HG03097 (cell line): ENCODE measurements around the gene PIK3C3.
"Not testable (repeated sequence)": the region's sequence is repeated elsewhere in the genome, so short reads cannot be mapped to it uniquely, and the experiment has no call there.

ENCODE experiments used
- ATAC-seq: cut with Tn5 transposase; IDR thresholded peaks from one replicate; pipeline ENCODE4 v1.9.1; 2021; ENCODE audit not compliant: unreplicated experiment, low FRiP score

PIK3C3 gene

DNA sequence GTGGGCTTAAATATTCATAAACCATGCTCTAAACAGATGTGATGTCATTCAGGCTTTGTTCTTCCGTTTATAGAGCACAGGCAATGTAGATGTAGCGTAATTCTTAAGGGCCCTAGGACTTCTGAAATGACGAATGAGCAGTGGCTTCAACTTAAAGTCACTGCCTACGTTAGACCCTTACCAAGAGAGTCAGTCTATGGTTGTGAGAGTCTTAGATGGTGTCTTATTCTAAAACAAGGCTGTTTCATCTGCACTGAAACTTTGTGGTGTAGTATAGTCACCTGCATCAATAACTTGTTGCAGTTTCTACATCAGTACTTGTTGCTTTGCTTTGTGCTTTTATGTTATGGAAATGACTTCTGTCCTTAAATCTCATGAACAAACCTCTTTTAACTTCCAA, 56.0 kb downstream of the PIK3C3 start:
- ATAC-seq, result peak; percentile 99

DNA sequence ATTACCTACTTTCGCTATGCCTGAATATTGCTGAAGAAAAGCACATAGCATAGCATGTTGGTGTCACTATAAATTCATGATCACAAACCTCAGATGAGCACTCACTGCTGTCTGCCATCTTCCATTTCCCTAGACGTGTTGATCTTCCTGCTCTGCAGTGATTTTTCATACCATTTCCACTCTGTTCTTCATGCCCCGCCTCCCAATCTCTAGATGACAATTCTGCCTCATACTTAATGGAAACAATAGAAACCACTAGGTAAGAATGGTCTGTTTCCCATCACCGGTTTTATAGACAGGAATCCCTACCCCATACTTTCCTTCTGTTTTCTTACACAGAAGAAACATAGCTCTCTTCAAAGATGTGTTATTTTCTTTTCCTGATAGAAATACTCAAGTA, 63.8 kb downstream of the PIK3C3 start:
- ATAC-seq, result no peak

DNA sequence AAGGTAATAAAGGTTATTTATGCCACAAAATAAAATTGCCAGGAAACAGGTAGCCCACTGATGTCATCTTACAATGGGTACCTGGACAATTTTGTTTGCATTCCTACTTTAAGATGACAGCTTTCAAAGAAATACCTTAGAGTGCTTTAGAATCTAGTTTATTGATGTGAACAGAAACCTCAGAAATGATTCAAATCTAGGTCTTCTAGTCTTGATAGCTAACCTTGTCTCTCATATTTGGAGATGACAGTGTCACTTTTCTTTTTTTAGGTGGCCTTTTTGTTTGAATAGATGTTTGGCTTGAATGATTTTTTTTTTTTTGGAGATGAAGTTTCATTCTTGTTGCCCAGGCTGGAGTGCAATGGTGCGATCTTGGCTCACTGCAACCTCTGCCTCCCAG, 69.1 kb downstream of the PIK3C3 start:
- ATAC-seq, result no peak

DNA sequence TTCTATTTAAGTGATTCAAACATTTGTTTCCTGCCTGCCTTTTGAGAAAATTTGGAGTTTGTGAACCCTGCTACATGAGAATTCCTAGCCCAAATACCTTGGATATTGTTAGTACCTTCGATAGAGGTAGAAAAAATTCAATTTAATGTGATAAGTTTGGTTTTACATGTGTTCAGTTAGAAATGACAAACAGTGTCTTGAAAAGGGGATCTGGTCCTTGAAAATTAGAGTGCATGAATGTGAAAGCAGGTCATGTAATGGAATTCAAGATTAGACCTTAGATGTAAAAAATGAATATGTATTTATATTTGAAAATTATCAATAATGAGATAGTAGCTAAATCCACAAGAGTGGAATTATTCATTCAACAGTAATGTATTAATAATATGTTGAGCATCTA, 70.5 kb downstream of the PIK3C3 start:
- peak; percentile 1 for ATAC-seq

DNA sequence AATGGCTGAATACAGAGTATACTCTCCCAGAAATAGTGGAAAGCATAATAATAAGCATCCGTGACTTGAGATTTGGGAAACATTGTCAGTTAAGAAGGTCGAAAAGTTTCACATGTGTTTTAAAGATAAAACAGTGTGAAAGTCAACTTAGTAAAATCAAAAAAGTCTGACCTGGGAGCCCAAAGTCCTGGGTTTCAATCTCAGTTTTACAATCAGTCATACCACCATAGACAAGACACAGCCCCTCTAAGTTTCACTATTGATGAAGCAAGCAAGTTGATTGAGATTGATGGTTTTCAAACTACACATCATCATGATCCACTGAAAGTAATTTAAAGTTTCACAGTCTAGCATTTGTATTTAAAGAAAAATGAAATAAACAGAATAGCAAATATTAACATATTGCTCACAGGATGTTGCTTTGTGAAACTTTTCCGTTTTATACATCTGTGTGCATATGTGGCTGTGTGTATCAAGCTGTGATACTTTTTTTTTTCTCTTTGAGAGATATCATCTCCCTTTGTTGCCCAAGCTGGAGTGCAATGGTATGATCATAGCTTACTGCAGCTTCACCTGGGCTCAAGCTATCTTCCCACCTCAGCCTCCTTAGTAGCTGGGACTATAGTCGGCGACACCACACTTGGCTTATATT, 71.1 kb downstream of the PIK3C3 start:
- ATAC-seq, result peak; percentile 89

DNA sequence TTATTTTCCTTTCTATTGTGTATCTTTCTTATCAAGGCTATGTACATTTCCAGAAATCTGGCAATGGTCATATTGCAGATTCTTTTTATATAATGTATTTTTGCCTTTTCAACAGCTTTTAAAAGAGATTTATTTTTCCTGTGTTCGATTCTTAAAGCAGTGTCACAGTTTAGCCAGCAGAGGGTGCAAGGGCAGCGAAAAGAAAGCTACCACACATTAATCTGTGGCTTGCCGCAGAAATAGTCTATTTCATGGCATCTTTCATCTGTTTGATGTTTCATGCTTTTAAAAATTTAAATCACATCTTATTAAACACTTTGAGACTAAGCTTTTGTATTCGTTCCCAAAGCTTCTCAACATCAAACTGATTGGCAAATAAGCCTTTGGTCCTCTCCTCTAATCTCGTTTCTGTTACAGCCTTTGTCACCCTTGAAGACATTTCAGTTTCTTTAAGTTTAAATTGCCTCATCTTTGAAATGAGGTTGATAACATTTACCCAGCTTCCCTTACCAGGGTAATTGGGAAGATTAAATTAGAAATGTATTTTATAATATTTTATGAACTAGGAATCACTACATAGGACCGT, 73.3 kb downstream of the PIK3C3 start:
- no peak for ATAC-seq

DNA sequence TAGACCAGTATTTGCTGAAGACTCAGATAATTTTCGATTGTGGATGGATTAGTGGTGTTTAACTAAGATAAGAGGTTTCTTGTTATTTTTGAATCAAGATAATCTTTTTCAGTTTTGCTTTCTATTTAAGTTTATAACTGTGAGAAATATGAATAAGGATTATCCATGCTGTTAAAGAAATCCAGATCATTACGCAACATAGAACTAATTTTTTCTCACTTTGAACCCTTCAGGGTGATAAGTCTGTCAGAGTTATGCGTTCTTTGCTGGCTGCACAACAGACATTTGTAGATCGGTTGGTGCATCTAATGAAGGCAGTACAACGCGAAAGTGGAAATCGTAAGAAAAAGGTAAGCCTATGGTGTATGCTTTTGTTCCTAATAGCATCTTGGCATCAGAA, 74.1 kb downstream of the PIK3C3 start:
- no peak for ATAC-seq

DNA sequence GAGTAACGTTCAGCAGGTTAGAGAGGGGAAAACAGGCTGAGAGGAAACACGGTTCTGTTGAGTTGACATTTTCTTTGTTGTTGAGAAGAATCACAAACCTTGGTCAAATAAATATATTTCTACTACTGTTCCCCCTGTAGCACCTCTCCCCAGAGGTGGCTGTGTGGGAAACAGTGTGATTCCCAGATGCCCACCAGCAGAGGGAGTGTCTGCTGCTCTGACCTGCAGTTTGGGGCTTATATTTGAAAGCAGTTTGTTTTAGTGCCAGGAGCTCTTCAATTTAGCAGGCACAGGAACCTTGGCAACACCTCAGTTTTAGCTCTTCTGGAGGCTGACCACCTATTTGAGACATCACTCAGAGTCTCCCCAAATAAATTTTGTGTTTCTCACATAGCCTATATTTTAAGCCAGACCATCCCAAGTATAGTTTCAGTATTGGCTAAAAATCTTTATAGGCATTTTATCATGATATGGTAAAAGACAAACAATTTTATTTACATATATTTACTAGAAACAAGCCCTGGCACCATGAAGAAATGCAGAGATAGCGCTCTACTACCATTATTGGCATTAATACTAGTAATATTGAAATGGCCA, 75.7 kb downstream of the PIK3C3 start:
- ATAC-seq, result no peak

DNA sequence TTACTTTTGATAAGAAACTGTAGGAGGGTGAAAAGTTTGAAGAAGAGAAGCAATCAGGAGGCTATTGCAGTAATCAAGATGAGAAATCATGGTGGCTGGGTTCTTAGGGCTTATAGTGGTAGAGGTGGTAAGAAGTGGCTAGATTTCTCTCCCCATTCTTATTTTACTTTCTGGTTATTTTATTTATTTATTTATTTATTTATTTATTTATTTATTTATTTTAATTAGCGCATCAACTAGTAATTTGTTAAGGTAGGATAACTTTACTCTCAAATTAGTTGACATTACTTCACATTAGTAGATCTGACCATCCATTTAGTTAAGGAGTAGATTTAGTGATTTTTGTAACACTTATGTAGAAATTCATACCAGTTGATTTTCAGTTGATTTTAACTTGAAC, 77.4 kb downstream of the PIK3C3 start:
- ATAC-seq, result no peak

DNA sequence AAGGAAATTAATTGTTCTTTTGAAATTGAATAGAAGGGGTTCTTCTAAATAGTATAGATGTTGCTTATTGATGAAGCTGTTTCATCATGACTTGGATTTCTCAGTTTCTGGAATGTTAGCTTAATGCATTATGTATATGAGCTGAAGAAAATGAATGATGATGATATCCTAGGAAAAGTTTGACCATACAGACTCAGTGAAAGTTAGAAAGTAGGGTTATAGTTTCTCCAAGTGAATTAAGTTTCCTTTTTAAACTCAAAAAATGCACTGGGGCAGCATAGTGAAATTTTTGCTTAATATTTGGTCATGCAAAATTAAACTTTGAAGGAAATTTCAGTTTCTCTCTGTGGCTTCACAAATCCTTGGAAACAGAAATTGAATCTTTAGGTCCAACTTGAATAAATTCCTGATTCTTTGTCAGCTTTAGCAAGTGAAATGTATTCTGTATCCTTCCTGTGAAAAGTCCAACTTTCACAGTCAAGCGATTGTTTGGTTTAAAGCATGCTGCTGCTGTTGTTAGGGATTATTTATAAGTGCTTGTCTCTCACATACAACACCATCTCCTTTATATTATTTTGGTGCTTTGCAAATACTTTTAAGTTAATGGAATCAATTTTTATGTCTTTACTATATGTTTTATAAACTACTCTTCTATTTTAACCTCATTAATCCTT, 78.2 kb downstream of the PIK3C3 start:
- ATAC-seq, result no peak

DNA sequence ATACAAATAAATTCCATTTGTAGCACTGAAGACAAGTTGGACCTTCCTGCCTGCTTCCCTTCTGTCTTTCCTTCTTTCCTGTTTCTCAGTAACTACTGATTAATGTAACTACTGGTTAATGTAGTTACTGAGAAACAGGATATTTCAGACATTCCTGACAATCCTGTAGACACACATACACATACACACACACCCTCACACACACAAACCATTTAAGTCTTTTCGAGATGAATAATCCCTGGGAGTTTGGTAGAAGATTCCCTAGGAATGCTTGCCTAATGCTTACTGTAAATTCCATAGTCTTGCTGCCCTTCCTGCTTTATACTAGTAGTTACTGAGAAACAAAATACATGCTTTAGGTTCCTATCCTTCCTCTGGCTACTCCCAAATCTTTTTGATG, 83.9 kb downstream of the PIK3C3 start:
- ATAC-seq, result no peak

DNA sequence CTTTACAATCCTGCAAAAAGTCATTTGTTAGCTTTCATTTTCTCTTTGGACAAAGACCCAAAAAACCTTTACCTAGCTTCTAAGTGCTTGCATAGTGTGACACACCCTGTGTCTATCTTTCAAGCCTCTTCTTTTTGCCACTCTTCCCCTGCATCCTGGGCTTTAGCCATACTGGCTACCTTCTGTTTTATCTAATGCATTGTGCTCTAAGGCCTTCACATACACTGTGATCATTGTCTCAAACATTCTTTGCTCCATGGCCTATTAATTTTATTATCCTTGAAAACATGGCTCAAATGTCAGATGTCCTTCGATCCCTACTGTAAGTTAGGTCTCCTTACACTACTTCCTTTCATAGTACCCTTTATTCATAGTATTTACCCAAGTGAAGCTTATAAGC, 84.4 kb downstream of the PIK3C3 start:
- ATAC-seq, result no peak

DNA sequence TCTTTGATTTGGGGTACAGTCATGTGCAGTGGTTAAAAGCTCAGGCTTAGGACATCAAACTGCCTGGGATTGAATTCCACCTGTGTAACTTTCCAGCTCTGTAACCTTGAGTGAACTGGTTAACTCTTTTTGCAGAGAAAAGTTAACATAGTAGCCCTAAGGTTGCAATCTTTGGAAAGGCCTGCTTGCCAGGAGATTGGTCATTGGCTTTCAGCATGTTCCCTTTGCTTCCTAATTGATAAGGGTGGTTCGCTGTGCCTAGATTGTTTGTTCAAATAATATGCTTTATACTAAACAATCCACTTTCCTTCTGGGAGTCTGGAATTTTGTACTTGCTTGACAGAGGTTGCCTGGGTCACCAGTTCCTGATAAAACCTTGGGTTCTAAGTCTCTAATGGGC, 86.8 kb downstream of the PIK3C3 start:
- no peak for ATAC-seq

DNA sequence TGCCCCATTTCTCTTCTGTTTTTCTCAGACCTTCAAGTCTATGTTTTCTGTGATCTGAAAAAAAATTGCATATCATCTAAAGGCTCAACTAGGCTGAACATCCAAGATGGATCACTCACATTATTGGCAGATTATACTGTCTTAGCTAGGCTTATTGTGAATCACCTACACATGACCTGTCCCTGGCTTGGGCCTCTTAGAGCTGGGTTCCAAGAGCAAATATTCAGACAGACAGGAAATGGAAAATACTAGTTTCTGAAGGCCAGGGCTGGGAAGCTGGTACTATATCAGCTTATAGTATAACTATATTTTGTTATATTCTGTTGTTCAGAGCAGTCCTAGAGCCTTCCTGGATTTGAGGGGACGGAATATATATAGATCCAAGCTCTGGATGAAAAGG, 90.3 kb downstream of the PIK3C3 start:
- no peak for ATAC-seq

DNA sequence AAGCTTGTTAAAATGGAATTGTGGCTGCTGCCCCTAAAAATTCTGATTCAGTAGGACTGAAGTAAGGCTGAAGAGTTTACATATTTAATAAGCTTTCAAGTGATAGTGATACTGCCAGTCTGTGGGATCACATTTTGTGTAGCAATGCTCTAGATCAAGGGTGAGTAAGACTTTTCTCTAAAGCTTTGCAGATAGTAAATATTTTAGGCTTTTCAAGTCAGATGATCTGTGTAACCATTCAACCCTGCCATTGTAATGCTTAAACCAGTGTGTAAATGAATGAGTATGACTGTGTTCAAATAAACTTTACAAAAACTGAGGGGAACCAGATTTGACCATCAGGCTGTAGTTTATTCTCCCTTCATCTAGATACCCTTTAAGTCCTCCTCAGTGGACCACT, 92.7 kb downstream of the PIK3C3 start:
- no peak for ATAC-seq

DNA sequence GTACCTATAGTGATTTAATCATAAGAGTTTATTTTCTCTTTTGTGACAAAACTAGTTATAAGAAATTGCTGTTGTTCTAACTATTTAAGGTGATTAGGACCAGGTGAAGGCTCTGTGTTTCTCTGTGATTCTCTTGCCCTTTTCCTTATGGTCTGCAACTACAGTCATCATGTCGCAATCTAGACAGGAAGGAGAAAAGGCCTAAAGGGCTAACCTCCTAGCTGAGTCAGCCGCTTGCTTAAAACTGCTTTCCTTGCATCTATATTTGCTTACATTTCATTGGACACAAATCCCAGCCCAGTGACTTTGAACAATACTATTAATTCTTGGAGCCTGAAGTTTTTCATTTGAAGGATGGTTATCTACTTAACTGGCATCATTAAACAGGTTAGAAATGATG, 93.1 kb downstream of the PIK3C3 start:
- ATAC-seq, result no peak

DNA sequence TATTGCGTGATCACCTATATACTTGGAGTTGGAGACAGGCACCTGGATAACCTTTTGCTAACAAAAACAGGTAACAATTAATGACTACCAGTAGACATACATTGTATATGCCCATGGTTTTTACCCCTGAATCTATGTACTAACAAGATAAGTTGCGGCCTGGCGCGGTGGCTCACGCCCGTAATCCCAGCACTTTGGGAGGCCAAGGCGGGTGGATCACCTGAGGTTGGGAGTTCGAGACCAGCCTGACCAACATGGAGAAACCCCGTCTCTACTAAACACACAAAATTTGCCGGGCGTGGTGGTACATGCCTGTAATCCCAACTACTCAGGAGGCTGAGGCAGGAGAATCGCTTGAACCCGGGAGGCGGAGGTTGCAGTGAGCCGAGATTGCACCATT, 94.5 kb downstream of the PIK3C3 start:
- ATAC-seq, result not testable (repeated sequence)

DNA sequence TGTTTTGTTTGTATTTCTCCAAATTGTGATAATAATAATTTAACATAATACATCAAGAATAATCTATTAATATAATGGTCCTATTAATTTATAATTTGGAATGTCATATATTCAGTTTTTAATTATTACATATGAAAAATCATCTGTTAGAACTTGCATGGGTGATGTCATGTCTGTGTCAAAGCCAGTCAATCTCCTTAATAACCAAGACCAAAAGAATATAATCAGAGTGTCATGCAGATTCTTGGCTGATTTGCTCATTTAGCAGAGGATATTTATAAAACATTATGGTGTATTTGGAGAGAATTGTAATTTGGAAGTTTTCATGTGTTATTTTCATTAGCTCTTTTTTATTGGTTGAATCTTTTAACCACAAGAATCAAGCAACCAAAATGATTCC, 96.4 kb downstream of the PIK3C3 start:
- no peak for ATAC-seq

DNA sequence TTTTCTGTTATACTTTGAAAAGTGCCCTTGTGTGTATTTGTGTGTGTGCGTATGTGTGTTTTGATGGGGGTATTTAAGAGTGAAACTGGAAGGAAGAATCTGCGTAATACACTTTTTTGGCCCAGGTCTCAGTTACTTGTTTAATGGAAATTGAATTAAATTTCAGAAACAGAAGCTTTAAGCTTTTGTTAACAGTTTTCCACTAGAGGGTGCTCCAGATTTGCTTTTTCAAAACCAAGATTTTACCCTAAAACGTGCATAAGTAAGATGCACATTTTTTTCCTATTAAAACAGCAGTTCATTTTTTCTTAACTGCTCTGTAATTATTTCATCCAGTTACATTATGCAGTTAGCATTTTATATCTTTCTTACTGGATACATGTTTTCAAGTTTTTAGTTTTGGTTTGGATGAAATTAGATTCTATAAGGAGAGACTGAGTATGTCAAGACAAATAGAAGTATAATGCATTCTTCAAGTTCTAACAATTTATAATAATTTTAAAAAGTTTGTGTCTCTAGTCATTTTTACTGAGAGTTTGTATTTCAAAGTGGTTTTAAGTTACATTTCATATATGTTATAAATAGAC, 97.2 kb downstream of the PIK3C3 start:
- no peak for ATAC-seq

DNA sequence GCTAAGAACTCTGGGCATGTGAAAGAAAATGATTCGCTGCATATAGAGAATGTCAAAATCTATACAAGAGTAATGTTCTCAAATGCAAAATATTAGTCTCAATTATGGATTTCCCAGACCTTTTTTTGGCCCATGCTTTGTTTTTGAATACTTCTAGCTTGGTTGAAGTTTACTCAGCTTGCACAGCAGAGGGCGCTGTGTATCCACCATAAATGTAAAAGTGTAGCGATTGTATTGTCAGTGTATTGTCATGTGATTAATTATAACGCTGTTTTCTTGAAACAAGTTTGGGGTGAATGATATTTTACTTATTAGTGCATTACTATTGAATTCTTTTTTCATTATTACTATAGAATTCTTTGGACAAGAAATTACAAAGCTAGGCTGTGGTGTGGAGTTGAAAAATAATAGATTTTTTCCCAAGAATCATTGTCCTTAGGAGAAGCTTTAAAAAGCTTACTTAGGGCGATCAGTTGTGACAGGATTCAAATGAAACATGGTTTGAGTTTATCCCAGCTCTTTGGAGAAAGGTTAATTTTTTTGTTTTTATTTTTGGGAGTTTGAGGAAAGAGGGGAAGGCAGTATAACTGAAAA, 98.3 kb downstream of the PIK3C3 start:
- peak; percentile 93 for ATAC-seq

DNA sequence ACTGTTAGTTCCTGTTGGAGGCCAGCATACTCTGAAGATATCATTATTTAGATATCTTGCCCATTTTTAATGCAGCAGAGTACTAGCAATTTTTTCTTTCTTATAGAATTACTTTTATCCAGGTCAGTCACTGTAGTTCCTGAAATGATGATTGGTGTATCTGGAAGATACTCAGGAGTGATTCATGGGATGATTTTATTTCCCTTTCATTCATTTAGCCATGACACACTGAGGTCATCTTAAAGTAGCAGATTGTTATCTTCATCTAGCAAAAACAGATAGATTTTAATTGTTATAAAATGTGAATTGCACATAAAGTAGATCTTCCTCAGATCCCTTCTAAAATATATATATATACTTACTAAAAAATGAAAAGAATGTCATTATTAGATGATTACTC, 109.1 kb downstream of the PIK3C3 start:
- no peak for ATAC-seq
